Measurements from ENCODE around the gene PACSIN1.
A peak's percentile ranks its signal among the peaks of the same experiment; 100 is the strongest.

The PACSIN1 gene

DNA sequence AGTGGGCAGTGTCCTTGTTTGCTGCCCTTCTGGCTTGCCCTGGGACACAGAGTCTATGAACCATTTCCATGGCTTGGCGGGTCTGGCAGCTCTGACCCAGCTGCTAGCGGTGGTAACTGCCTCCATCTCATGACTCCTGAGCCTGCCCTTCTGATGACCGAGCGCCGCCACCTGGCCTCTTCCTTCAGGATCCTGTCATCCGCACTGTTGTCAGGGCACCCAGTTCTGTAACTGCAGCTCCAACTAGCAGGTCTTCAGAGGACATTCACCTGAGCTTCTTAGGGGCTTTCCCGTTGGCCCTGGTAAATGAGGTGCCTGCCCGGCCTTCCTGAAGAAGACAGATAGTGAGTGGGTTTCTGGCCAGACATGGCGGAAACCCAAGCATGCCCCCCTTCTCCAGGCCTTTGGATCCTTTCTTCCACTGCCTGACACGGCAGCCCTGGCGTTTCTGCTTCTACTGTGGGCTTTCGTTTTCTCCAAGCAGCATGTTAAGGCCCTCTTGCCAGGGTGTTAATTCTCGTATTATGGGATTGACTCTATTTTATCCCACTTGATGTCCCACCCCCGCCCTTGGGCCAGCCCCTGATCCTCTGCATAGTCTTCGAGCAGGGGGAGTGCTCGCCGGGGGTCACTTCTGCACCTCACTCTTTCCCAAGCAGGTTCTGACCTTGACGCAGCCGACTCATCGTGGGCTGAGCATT, 24.7 kb downstream of the PACSIN1 start:
- DNase-seq (ENCODE audit: low read depth): no peak
- TF ChIP-seq CTCF (conservative IDR thresholded peaks at IDR 0.05; ENCODE audit: control insufficient read depth, insufficient read depth, low read depth, low read length): no peak
- H3K4me3 ChIP-seq (ENCODE audit: control insufficient read depth, low read depth, low read length): no peak overlapping the region

DNA sequence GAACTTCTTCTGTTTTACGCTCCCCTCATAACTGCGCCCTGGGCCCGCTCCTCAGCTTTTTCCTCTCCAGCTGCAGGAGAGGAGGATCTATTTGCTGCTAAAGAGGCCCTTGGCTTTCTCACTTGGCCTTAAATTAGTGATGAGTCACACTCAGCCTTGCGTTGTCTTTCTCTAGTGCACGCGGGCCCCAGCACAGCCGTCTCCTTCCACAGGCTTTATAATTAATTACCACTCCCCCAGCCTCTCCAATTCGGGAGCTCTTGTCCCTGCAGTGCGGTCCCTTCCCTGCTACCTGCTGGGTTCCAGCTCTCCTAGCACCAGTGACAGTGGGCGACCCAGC, 25.2 kb downstream of the PACSIN1 start:
- DNase-seq (ENCODE audit: low read depth): peak; percentile 60
- TF ChIP-seq CTCF (conservative IDR thresholded peaks at IDR 0.05; ENCODE audit: control insufficient read depth, insufficient read depth, low read depth, low read length): no peak
- H3K4me3 ChIP-seq (ENCODE audit: control insufficient read depth, low read depth, low read length): no peak overlapping the region

GRCh38 chr6:34493344-34493743, 27.5 kb downstream of the PACSIN1 start:
- no peak for TF ChIP-seq CTCF (conservative IDR thresholded peaks at IDR 0.05; ENCODE audit: control insufficient read depth, insufficient read depth, low read depth, low read length)
- no peak for DNase-seq (ENCODE audit: low read depth)
- H3K4me3 ChIP-seq (ENCODE audit: control insufficient read depth, low read depth, low read length): no peak overlapping the region

DNA sequence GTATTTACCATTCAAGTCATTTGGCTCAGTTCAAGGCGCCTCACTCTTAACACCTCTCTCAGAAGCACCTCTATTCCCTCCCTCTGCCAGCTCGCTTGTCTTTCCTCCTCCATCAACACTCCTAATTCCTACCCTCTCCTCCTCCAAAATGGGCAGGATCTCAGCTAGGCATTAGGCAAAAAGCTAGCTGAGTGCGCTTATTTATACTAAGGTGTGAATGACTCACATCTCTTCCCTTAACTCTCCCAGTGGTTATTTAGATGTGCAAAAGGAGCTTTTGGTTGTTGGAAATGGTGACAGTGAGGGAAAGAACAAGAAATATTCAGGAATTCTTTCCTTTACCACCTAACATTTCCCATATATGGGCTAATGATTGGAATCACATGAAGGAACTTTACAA, 29.1 kb downstream of the PACSIN1 start:
- no peak for DNase-seq (ENCODE audit: low read depth)
- H3K4me3 ChIP-seq (ENCODE audit: control insufficient read depth, low read depth, low read length): no peak overlapping the region
- no peak for TF ChIP-seq CTCF (conservative IDR thresholded peaks at IDR 0.05; ENCODE audit: control insufficient read depth, insufficient read depth, low read depth, low read length)

DNA sequence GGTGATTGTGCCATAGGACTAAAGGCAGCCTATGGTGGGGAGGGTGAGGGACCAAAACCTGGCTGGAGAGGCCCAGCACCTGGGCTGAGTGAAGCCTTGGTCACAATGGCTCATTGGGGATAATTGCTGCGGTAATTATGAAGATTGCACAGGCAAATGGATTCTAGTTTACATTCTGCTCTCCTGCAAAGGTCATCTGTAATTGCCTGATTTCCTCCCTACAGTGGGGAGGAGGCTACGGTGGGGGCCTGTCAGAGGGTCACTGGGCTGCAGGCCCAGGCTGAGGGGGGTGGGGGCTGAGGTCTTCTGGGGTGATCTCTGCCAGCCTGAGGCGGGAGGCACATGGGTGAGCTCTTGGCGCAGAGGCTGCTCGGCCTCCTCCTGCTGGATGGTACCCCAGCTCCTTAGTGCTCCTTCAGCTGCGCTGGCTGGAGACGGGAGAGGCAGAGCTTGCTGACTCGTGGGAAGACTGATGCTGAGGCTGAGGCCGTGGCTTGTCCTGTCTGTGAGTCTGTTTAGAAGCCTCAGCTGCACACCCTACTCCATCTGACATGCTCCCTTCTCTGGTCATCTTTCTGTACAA, 30.3 kb downstream of the PACSIN1 start:
- H3K4me3 ChIP-seq (ENCODE audit: control insufficient read depth, low read depth, low read length): no peak overlapping the region
- no peak for TF ChIP-seq CTCF (conservative IDR thresholded peaks at IDR 0.05; ENCODE audit: control insufficient read depth, insufficient read depth, low read depth, low read length)
- no peak for DNase-seq (ENCODE audit: low read depth)

DNA sequence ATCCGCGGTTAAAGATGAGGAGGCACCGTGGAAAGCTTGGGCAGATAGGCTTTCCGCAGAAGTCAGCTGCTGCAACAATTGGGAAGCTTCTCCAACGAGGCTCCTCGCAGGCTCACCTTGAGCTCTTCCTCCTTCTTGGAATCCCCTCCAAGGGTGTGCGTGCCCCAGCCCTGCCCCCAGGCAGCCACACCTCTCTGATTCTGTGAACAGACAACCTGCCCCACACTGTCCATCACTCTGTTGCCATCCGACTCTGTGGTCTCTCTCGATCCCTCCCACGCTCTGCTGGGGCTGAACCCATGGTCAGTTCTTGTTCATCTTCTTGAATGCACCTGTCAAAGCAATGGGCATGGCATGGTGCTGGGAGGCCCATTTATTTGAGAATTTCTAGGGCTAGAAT, 31.5 kb downstream of the PACSIN1 start:
- no peak overlapping the region for H3K4me3 ChIP-seq (ENCODE audit: control insufficient read depth, low read depth, low read length)
- no peak for TF ChIP-seq CTCF (conservative IDR thresholded peaks at IDR 0.05; ENCODE audit: control insufficient read depth, insufficient read depth, low read depth, low read length)
- DNase-seq (ENCODE audit: low read depth): no peak

Measured in fibroblast of mammary gland (primary cell).